Neural progenitor cell (in vitro differentiated cells): ENCODE data around the gene GRAMD1B. TPM values are rescaled to one million over a fixed set of nuclear protein-coding genes. Genes with fewer than 3 reads are reported as not detected.

Source experiments
- DNase-seq: peaks from one replicate; pipeline ENCODE4 v3.0.0-alpha.2; 2016; ENCODE audit warnings: low spot score
- H2AFZ ChIP-seq: fragments of 200-600 bp; sonication (generic); replicated peaks from 2 replicates; pipeline ENCODE4 v1.6.1; 2016; ENCODE audit warnings: antibody characterized with exemption
- H3F3A ChIP-seq: fragments of 200-600 bp; sonication (generic); 2 replicates; pipeline ENCODE4 v1.6.1; 2016; ENCODE audit warnings: antibody characterized with exemption, low read depth
- H3K27ac ChIP-seq: fragments of 200-600 bp; sonication (generic); 2 replicates; pipeline ENCODE4 v1.5.1; 2016; ENCODE audit warnings: mild to moderate bottlenecking
- H3K27me3 ChIP-seq: fragments of 200-600 bp; sonication (generic); 2 replicates; pipeline ENCODE4 v1.6.1; 2016; ENCODE audit warnings: mild to moderate bottlenecking, moderate library complexity
- H3K36me3 ChIP-seq: fragments of 200-600 bp; sonication (generic); 2 replicates; pipeline ENCODE4 v1.5.1; 2016
- H3K4me1 ChIP-seq: fragments of 200-600 bp; sonication (generic); 2 replicates; pipeline ENCODE4 v1.6.1; 2016; ENCODE audit warnings: mixed run types
- H3K4me2 ChIP-seq: fragments of 200-600 bp; sonication (generic); 2 replicates; pipeline ENCODE4 v1.6.1; 2016
- H3K4me3 ChIP-seq: fragments of 200-600 bp; sonication (generic); 2 replicates; pipeline ENCODE4 v1.5.1; 2016
- H3K79me2 ChIP-seq: fragments of 200-600 bp; sonication (generic); 2 replicates; pipeline ENCODE4 v1.6.1; 2016; ENCODE audit warnings: low read depth
- H3K9ac ChIP-seq: fragments of 200-600 bp; sonication (generic); 2 replicates; pipeline ENCODE4 v1.6.1; 2016
- H3K9me3 ChIP-seq: fragments of 200-600 bp; sonication (generic); 2 replicates; pipeline ENCODE4 v1.5.1; 2016; ENCODE audit warnings: low read depth
- H4K20me1 ChIP-seq: fragments of 200-600 bp; sonication (generic); 2 replicates; pipeline ENCODE4 v1.6.1; 2016; ENCODE audit warnings: low read depth
- H3K27ac Mint-ChIP-seq: 3 replicates; pipeline ENCODE4 v1.8.0; 2021; ENCODE audit warnings: mixed read lengths
- H3K27me3 Mint-ChIP-seq: 2 replicates; pipeline ENCODE4 v1.8.0; 2022; ENCODE audit warnings: low read depth, mild to moderate bottlenecking, inconsistent platforms, moderate library complexity, mixed read lengths; ENCODE audit not compliant: insufficient read depth
- H3K36me3 Mint-ChIP-seq: 3 replicates; pipeline ENCODE4 v1.8.0; 2021; ENCODE audit warnings: mixed read lengths
- H3K4me1 Mint-ChIP-seq: 3 replicates; pipeline ENCODE4 v1.8.0; 2021; ENCODE audit warnings: mixed read lengths
- H3K4me3 Mint-ChIP-seq: 3 replicates; pipeline ENCODE4 v1.8.0; 2021; ENCODE audit warnings: mild to moderate bottlenecking, moderate library complexity, mixed read lengths
- H3K9me3 Mint-ChIP-seq: 3 replicates; pipeline ENCODE4 v1.8.0; 2020; ENCODE audit warnings: mixed read lengths
- EZH2 ChIP-seq: fragments of 200-600 bp; sonication (generic); IDR thresholded peaks from 2 replicates; pipeline ENCODE4 v1.6.1; 2017; ENCODE audit warnings: antibody characterized with exemption, mild to moderate bottlenecking, moderate library complexity
- EZH2phosphoT487 ChIP-seq: fragments of 200-600 bp; sonication (generic); IDR thresholded peaks from 2 replicates; pipeline ENCODE4 v1.6.1; 2017; ENCODE audit warnings: antibody characterized with exemption
- total RNA-seq: library from RNA; depleted of rRNA; stranded (reverse); fragments of >200 nt; gene quantifications from 2 replicates; pipeline ENCODE4 v1.2.3, GENCODE V29; 2015; ENCODE audit warnings: low replicate concordance
- TF ChIP-seq, protein P1 (sequence below): fragments of 200-600 bp; sonication (generic); IDR thresholded peaks from 2 replicates; pipeline ENCODE4 v1.5.1; 2017; ENCODE audit warnings: antibody characterized with exemption, mild to moderate bottlenecking

Gene GRAMD1B
- total RNA-seq, 1 donor from 2014 or later, result 12.6 TPM

DNA sequence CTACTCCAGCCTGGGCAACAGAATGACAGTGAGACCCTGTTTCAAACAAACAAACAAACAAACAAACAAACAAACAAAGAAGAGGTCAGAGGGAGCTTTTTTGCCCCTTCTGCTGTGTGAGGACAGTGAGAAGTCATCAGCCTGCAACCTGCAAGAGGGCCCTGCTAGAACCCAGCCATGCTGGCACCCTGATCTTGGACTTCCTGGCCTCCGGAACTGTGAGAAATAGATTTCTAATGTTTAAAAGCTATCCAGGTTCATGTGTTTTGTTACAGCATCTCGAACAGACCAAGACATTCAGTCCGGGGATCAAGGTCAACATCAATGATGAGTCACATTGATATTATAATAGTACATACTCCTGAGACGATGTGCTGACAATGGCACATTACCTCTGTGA lies 41.4 kb upstream of the GRAMD1B start:
- Histone ChIP-seq H4K20me1 (no peaks in the 10 kb centered on the region), H3K4me3 (no peak overlapping the region), H3K79me2 (no peaks in the 10 kb centered on the region), H3K27ac (no peak overlapping the region), H3K4me1 (no peaks in the 10 kb centered on the region), H3F3A (no peaks in the 10 kb centered on the region), H3K9ac (no peak overlapping the region), H3K4me2 (no peak overlapping the region), H3K9me3 (no peaks in the 10 kb centered on the region), H3K36me3 (no peaks in the 10 kb centered on the region), H2AFZ (no peak overlapping the region), H3K27me3 (no peaks in the 10 kb centered on the region)
- no peak for DNase-seq
- Mint-ChIP-seq H3K27me3 (no peaks in the 10 kb centered on the region), H3K4me3 (no peak overlapping the region), H3K27ac (no peak overlapping the region), H3K36me3 (no peaks in the 10 kb centered on the region), H3K4me1 (no peaks in the 10 kb centered on the region), H3K9me3 (no peaks in the 10 kb centered on the region)
- TF ChIP-seq, protein P1, sequence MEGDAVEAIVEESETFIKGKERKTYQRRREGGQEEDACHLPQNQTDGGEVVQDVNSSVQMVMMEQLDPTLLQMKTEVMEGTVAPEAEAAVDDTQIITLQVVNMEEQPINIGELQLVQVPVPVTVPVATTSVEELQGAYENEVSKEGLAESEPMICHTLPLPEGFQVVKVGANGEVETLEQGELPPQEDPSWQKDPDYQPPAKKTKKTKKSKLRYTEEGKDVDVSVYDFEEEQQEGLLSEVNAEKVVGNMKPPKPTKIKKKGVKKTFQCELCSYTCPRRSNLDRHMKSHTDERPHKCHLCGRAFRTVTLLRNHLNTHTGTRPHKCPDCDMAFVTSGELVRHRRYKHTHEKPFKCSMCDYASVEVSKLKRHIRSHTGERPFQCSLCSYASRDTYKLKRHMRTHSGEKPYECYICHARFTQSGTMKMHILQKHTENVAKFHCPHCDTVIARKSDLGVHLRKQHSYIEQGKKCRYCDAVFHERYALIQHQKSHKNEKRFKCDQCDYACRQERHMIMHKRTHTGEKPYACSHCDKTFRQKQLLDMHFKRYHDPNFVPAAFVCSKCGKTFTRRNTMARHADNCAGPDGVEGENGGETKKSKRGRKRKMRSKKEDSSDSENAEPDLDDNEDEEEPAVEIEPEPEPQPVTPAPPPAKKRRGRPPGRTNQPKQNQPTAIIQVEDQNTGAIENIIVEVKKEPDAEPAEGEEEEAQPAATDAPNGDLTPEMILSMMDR, result no peak
- TF ChIP-seq EZH2phosphoT487, result no peak
- no peak for TF ChIP-seq EZH2

DNA sequence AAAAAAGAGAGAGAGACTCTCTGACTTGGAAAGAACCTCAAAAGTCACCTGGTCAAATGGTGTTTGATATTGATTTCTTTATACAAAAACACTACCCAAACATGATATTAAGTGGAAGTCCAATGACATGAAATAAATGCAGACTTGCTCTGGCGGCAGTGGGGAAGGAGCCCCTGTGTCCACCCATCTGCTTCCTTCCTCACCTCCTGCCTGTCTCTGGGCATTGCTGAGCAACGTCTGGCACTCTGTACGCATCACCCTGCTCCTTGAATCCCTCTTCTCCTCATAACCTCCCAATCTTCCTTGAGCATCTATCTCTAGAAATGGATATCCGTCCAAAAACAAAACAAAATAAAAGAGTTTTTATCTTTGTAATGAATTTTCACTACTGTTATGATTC lies 39.9 kb upstream of the GRAMD1B start:
- Histone ChIP-seq H3K4me1 (no peaks in the 10 kb centered on the region), H3K4me2 (no peak overlapping the region), H3K27ac (no peak overlapping the region), H4K20me1 (no peaks in the 10 kb centered on the region), H3K9me3 (no peaks in the 10 kb centered on the region), H2AFZ (no peak overlapping the region), H3K9ac (no peak overlapping the region), H3K36me3 (no peaks in the 10 kb centered on the region), H3K4me3 (no peak overlapping the region), H3F3A (no peaks in the 10 kb centered on the region), H3K79me2 (no peaks in the 10 kb centered on the region), H3K27me3 (no peaks in the 10 kb centered on the region)
- H3K4me1 Mint-ChIP-seq, result no peaks in the 10 kb centered on the region
- no peak overlapping the region for H3K4me3 Mint-ChIP-seq
- TF ChIP-seq EZH2, result no peak
- no peak for TF ChIP-seq EZH2phosphoT487
- TF ChIP-seq, protein P1, result no peak
- no peak for DNase-seq
- H3K36me3 Mint-ChIP-seq, result no peaks in the 10 kb centered on the region
- no peaks in the 10 kb centered on the region for H3K27me3 Mint-ChIP-seq
- no peak overlapping the region for H3K27ac Mint-ChIP-seq
- H3K9me3 Mint-ChIP-seq, result no peaks in the 10 kb centered on the region

DNA sequence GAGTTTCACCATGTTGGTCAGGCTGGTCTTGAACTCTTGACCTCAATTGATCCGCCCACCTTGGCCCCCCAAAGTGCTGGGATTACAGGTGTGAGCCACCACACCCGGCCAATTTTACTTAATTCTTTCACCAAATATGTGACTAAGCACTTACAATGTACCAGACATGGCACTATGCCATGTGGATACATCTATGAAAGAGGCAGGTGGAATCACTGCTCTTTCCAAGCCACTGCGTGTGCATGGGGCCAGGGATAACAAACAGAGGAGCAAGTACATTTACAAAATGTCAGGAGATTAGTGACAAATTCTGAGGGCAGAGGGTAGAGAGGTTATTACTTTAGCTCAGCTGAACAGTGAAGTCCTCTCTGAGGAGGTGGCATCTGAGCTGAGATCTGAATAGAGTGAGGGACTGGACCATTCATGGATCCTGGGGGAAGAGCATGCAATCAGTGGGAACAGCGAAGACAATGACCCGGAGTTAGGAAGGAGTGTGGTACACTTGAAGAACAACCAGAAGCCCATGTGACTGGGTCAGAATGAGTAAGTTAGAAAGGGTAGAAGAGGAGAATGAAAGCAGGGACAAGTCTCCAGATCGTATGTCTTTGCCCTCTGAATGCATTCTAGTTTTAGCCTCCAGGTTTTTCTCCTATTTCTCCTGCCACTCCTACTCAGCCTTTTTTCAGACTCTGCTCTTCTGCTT lies 38.3 kb upstream of the GRAMD1B start:
- no peak overlapping the region for H3K4me3 ChIP-seq
- no peak overlapping the region for H2AFZ ChIP-seq
- no peaks in the 10 kb centered on the region for H3K79me2 ChIP-seq
- H3K4me1 ChIP-seq, result no peaks in the 10 kb centered on the region
- H3K9ac ChIP-seq, result no peak overlapping the region
- Mint-ChIP-seq H3K9me3 (no peaks in the 10 kb centered on the region), H3K27me3 (no peaks in the 10 kb centered on the region), H3K4me3 (no peak overlapping the region), H3K27ac (no peak overlapping the region), H3K4me1 (no peaks in the 10 kb centered on the region), H3K36me3 (no peaks in the 10 kb centered on the region)
- no peak for DNase-seq
- no peak for TF ChIP-seq EZH2phosphoT487
- no peaks in the 10 kb centered on the region for H4K20me1 ChIP-seq
- no peaks in the 10 kb centered on the region for H3K36me3 ChIP-seq
- H3K9me3 ChIP-seq, result no peaks in the 10 kb centered on the region
- H3K27me3 ChIP-seq, result no peaks in the 10 kb centered on the region
- H3F3A ChIP-seq, result no peaks in the 10 kb centered on the region
- no peak overlapping the region for H3K4me2 ChIP-seq
- no peak overlapping the region for H3K27ac ChIP-seq

DNA sequence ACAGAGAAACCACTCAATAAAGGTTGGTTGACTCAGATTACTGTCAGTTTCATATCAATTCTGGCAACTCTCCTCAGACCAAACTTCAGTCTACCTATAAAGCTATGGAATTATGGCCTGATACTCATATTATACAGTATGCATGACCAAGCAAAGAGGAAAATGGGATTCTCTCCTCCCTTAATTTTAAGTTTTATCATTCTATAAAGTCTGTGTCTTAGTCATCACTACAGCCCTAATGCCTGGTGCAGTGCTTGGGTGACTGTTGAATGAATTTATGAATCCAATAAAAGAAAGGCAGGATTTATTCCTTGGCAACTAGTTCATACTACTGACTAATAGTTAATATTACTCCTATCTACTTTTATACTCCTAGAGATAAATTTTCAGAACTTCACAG lies 37.6 kb upstream of the GRAMD1B start:
- Histone ChIP-seq H3K9ac (no peak overlapping the region), H3K27me3 (no peaks in the 10 kb centered on the region), H4K20me1 (no peaks in the 10 kb centered on the region), H3K4me1 (no peaks in the 10 kb centered on the region), H3K9me3 (no peaks in the 10 kb centered on the region), H3K4me3 (no peak overlapping the region), H3K36me3 (no peaks in the 10 kb centered on the region), H2AFZ (no peak overlapping the region), H3K27ac (no peak overlapping the region), H3K79me2 (no peaks in the 10 kb centered on the region), H3K4me2 (no peak overlapping the region), H3F3A (no peaks in the 10 kb centered on the region)
- H3K4me1 Mint-ChIP-seq, result no peaks in the 10 kb centered on the region
- H3K27ac Mint-ChIP-seq, result no peak overlapping the region
- TF ChIP-seq EZH2phosphoT487 (no peak), EZH2 (no peak)
- TF ChIP-seq, protein P1, result no peak
- H3K4me3 Mint-ChIP-seq, result no peak overlapping the region
- no peaks in the 10 kb centered on the region for H3K36me3 Mint-ChIP-seq
- no peaks in the 10 kb centered on the region for H3K9me3 Mint-ChIP-seq
- no peak for DNase-seq
- no peaks in the 10 kb centered on the region for H3K27me3 Mint-ChIP-seq
